Keratinocyte (primary cell): ENCODE data around the gene SLC41A1. TPM values are rescaled to one million over a fixed set of nuclear protein-coding genes. Genes with fewer than 3 reads are reported as not detected.

Experiments
- DNase-seq: peaks from one replicate; pipeline ENCODE4 v3.0.0-alpha.2; 2011; ENCODE audit warnings: low read depth, missing footprints, low spot score
- FAIRE-seq: peaks from 2 replicates; lab custom pipeline; 2011; peaks lifted over from hg19 to GRCh38; lab: Jason Lieb, UNC
- H2AFZ ChIP-seq: 2 replicates; pipeline ENCODE4 v1.6.0; 2012; ENCODE audit warnings: low read length, control low read depth, inconsistent platforms; ENCODE audit not compliant: control insufficient read depth
- H3K27ac ChIP-seq: 2 replicates; pipeline ENCODE4 v1.5.1; 2011; ENCODE audit warnings: low read length; ENCODE audit not compliant: control insufficient read depth, insufficient read depth
- H3K27me3 ChIP-seq: 3 replicates; pipeline ENCODE4 v1.6.0; 2011; ENCODE audit warnings: low read length; ENCODE audit not compliant: control insufficient read depth, insufficient read depth; ENCODE audit errors: extremely low read depth
- H3K36me3 ChIP-seq, 2 experiments: 2 replicates in 1 of 2; 3 replicates in 1 of 2; pipeline ENCODE4 v1.5.1; 2011; ENCODE audit warnings: low read length in 2 of 2, mild to moderate bottlenecking in 1 of 2; ENCODE audit not compliant: control insufficient read depth in 2 of 2, insufficient read depth in 2 of 2; ENCODE audit errors: extremely low read depth in 1 of 2
- H3K4me1 ChIP-seq: 3 replicates; pipeline ENCODE4 v1.5.1; 2011; ENCODE audit warnings: low read length; ENCODE audit not compliant: control insufficient read depth, insufficient read depth; ENCODE audit errors: extremely low read depth
- H3K4me2 ChIP-seq: 3 replicates; pipeline ENCODE4 v1.6.0; 2011; ENCODE audit warnings: low read depth, low read length; ENCODE audit not compliant: control insufficient read depth, insufficient read depth; ENCODE audit errors: extremely low read depth
- H3K4me3 ChIP-seq, 3 experiments: fragments of 200-600 bp in 1 of 3; sonication (generic) in 1 of 3; 2 replicates in 2 of 3; 3 replicates in 1 of 3; pipeline ENCODE4 v1.5.1; 2011 to 2016; ENCODE audit warnings: low read length in 3 of 3, mild to moderate bottlenecking in 3 of 3, control low read depth in 2 of 3, inconsistent platforms in 1 of 3, low read depth in 1 of 3, mixed read lengths in 1 of 3, mixed run types in 1 of 3, moderate library complexity in 1 of 3; ENCODE audit not compliant: control insufficient read depth in 2 of 3, insufficient read depth in 2 of 3; ENCODE audit errors: extremely low read depth in 1 of 3
- H3K79me2 ChIP-seq: 2 replicates; pipeline ENCODE4 v1.6.0; 2012; ENCODE audit warnings: low read length; ENCODE audit not compliant: control insufficient read depth, insufficient read depth
- H3K9ac ChIP-seq: 3 replicates; pipeline ENCODE4 v1.6.0; 2011; ENCODE audit warnings: low read length; ENCODE audit not compliant: control insufficient read depth, insufficient read depth; ENCODE audit errors: extremely low read depth
- H3K9me1 ChIP-seq: 3 replicates; pipeline ENCODE4 v1.6.0; 2011; ENCODE audit warnings: low read length; ENCODE audit not compliant: control insufficient read depth, insufficient read depth; ENCODE audit errors: extremely low read depth
- H3K9me3 ChIP-seq: 2 replicates; pipeline ENCODE4 v1.5.1; 2012; ENCODE audit warnings: low read depth, low read length; ENCODE audit not compliant: control insufficient read depth
- H4K20me1 ChIP-seq: 3 replicates; pipeline ENCODE4 v1.6.0; 2011; ENCODE audit warnings: low read length; ENCODE audit not compliant: control insufficient read depth, insufficient read depth; ENCODE audit errors: extremely low read depth
- EZH2 ChIP-seq: IDR thresholded peaks from one replicate; pipeline ENCODE4 v1.6.1; 2012; ENCODE audit warnings: inconsistent platforms, mild to moderate bottlenecking, low read length, moderate library complexity
- dilution Hi-C: fragments of 300-500 bp; cut with MboI; formaldehyde crosslinking; loops from one replicate; pipeline ENCODE4 v1.7.0; 2020; ENCODE audit warnings: low sequenced_read_pairs; ENCODE audit not compliant: extremely low pct_ligation_motif_present
- polyA plus RNA-seq, 5 experiments: library from polyadenylated mRNA; depleted of rRNA in 3 of 5; stranded (reverse) in 3 of 5; stranded (forward) in 1 of 5; unstranded in 1 of 5; fragments of >200 nt; gene quantifications; 1 replicate in 1 of 5; 2 replicates in 3 of 5; 3 replicates in 1 of 5; pipeline versions ENCODE4 v1.2.1 to v1.2.3, GENCODE V29; 2011 to 2012; ENCODE audit warnings: missing spikeins in 2 of 5, low read depth in 1 of 5, low replicate concordance in 1 of 5
- TF ChIP-seq, protein P1 (sequence below), 3 experiments: IDR thresholded peaks in 1 of 3; conservative IDR thresholded peaks in 1 of 3; optimal IDR thresholded peaks in 1 of 3; 2 replicates in 2 of 3; 3 replicates in 1 of 3; pipeline versions ENCODE3 to v1.5.1; 2011; ENCODE audit warnings: low read length in 3 of 3, mild to moderate bottlenecking in 3 of 3, moderate library complexity in 2 of 3, control low read depth in 1 of 3, inconsistent platforms in 1 of 3; ENCODE audit not compliant: insufficient read depth in 2 of 3; ENCODE audit errors: extremely low read depth in 1 of 3

Gene SLC41A1
- polyA plus RNA-seq, 1 donor (not counting 4 experiments of a cell fraction or from before 2014, with no cell fraction given): 21.7 TPM

- H4K20me1 ChIP-seq: no peaks in the 10 kb centered on the region
- FAIRE-seq (no peak), DNase-seq (no peak)
- H3K4me3 ChIP-seq: no peak overlapping the region
- H3K27ac ChIP-seq: no peak overlapping the region
- peaks cover 14% of the 10 kb centered on the region for H3K4me1 ChIP-seq
- no peaks in the 10 kb centered on the region for H3K27me3 ChIP-seq
- no peak overlapping the region for H2AFZ ChIP-seq
- no peaks in the 10 kb centered on the region for H3K9me3 ChIP-seq
- no peak overlapping the region for H3K9ac ChIP-seq
- H3K36me3 ChIP-seq: no peaks in the 10 kb centered on the region
- no peaks in the 10 kb centered on the region for H3K79me2 ChIP-seq
- dilution Hi-C loops: no loop called here
- TF ChIP-seq, protein P1, sequence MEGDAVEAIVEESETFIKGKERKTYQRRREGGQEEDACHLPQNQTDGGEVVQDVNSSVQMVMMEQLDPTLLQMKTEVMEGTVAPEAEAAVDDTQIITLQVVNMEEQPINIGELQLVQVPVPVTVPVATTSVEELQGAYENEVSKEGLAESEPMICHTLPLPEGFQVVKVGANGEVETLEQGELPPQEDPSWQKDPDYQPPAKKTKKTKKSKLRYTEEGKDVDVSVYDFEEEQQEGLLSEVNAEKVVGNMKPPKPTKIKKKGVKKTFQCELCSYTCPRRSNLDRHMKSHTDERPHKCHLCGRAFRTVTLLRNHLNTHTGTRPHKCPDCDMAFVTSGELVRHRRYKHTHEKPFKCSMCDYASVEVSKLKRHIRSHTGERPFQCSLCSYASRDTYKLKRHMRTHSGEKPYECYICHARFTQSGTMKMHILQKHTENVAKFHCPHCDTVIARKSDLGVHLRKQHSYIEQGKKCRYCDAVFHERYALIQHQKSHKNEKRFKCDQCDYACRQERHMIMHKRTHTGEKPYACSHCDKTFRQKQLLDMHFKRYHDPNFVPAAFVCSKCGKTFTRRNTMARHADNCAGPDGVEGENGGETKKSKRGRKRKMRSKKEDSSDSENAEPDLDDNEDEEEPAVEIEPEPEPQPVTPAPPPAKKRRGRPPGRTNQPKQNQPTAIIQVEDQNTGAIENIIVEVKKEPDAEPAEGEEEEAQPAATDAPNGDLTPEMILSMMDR (optimal IDR thresholded peaks at IDR 0.05 in 1 of 3, IDR thresholded peaks at IDR 0.05 in 1 of 3, conservative IDR thresholded peaks at IDR 0.05 in 1 of 3; ENCODE audit: extremely low read depth in 1 of 3, insufficient read depth in 2 of 3, low read length in 3 of 3): no peak
- TF ChIP-seq EZH2: no peak
- H3K4me2 ChIP-seq: no peak overlapping the region
- H3K9me1 ChIP-seq: peaks cover 2% of the 10 kb centered on the region
These were observed 4.4 kb upstream of the SLC41A1 start for GRCh38 chr1:205817364-205817763.

- Histone ChIP-seq H3K36me3 (peaks cover 8 to 11% of the 10 kb centered on the region in 2 experiments), H3K9ac (peak overlapping the region; percentile 83), H3K4me1 (peaks cover 19% of the 10 kb centered on the region), H3K4me2 (peak overlapping the region; percentile 99), H3K9me1 (peaks cover 2% of the 10 kb centered on the region), H3K27me3 (no peaks in the 10 kb centered on the region), H3K27ac (peak overlapping the region; percentile 80), H3K4me3 (peak overlapping the region; percentile 78 to 89 (median 82)), H2AFZ (peak overlapping the region; percentile 94), H3K9me3 (no peaks in the 10 kb centered on the region), H4K20me1 (no peaks in the 10 kb centered on the region), H3K79me2 (peaks cover 8% of the 10 kb centered on the region)
- DNase-seq: peak; percentile 21
- no peak for FAIRE-seq
- TF ChIP-seq, protein P1 (optimal IDR thresholded peaks at IDR 0.05 in 1 of 3, IDR thresholded peaks at IDR 0.05 in 1 of 3, conservative IDR thresholded peaks at IDR 0.05 in 1 of 3; ENCODE audit: extremely low read depth in 1 of 3, insufficient read depth in 2 of 3, low read length in 3 of 3): no peak
- TF ChIP-seq EZH2: no peak
- dilution Hi-C loops: no loop called here
These were observed 709 bp upstream of the SLC41A1 start for GRCh38 chr1:205813755-205814058.
